NCI-H2029 treated with DMSO at 0.1 percent for 48 hours (cell line): ENCODE results near the gene ZNF664.
A peak's percentile ranks its signal among the peaks of the same experiment; 100 is the strongest.

ENCODE experiments used
- DNase-seq: peaks from one replicate; lab custom pipeline; 2025; lab: John Stamatoyannopoulos, UW

Gene ZNF664

GRCh38 chr12:124010687-124011086, 37.7 kb downstream of the ZNF664 start:
- DNase-seq, result no peak

DNA sequence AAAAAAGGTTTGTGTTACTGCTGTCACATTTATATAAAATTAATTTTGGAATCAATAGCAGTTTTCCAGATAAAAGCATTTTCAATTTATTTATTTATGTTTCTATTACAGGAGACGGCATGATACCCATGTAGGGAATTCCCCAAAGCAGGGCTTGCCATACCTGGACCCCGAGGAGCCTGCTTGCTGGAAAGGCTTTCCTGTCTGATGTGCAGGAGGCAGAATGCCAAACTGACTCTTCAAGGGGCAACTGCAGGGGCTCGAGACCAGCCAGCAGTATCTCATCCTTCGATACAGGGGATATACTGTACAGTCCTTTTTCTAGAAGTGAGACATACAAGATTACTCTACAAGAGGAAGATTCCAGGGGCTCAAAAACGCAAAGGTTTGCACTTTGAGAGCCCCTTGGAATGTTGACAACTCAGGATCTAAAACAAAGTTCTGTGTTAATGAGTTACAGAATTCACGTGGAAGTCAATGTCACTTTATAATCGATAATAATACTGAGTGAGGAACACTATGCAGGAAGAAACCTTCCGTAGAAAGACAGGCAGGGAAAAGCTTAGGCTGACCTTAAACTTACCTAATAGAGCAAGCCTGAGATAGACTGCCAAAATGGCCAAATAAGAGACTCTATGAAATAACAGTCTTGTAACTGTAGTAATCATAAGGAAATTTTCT, 38.6 kb downstream of the ZNF664 start:
- no peak for DNase-seq

GRCh38 chr12:124013073-124013472, 40.1 kb downstream of the ZNF664 start:
- no peak for DNase-seq

DNA sequence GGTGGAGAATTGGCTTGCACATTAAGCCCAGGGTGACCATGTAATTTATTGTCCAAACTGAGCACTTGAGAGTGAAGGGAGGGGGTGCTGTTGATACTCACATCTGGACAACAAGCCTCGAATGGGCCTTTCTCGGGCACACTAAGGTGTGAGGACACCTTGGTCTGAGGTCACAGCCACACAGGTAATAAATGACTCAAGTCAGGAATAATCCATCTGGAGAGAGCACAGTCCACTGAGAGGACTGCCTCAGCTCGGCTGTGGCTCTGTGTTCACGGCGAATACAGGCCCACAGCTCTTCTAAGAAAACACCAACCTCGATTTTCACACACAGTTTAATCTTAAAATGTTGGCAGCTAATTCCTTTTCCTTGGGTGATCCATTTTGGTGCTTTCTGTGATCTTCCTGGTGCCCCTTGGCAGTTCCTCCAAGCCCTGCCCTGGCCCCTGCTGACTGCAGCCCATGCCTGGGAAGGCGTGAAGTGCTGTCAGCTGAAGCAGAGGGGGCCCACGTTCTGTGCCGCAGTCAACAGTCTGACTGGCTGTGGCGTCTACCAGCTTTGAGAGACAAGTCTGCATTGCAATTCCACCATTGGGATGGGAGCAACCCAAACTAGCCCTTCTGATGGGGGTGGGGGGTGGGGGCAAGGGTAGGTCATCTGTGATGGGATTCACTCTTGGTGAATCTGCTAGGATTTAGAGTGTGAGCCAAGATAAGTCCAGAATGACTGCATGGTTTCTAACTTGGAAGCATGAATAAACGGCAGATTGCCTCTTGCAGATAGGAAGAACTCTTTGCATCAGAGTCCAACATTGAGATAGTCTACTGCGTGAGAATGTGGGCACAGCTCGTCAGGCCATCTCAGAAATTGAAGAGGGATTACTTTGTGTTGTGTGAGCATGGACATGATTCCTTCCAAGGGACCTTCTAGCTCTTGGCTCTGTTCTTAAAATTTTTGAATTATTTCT, 42.8 kb downstream of the ZNF664 start:
- no peak for DNase-seq

GRCh38 chr12:124017064-124017463, 44.0 kb downstream of the ZNF664 start:
- DNase-seq, result no peak

DNA sequence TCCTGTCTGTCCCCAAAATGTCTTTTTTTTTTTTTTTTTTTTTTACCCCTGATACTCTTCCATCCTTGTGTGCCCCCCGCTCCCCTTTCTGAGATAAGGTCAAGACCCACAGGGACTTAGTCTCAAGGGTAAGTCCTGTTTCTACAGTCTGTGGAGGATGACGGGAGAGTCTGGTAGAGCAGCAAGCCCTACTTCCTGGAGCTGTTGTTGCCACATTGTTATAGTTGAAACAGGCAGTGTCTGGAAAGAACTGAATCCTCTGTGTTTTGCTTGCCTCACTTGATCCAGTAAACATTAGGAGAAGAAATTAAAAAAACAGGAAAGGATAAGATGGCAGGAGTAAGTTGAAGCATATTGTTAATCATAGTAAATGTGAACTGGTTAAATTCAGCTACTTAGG, 45.5 kb downstream of the ZNF664 start:
- no peak for DNase-seq

DNA sequence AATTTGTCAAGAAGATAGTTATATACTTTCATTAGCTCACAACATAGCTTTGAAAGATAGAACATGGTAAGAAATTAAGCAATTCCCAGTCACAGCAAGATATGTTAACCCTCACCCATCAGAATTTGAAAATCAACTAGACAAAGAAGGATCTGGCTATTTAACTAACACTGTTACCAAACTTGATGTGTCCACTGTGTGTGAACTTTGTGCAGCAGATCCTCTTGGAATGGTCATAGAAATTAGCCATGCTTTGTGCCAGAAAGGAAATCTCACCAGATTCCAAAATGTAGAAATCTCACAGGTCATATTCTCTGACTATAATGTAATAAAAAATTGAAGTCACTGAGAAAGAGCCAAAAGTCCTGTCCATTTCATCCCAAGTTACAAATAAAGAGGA, 46.1 kb downstream of the ZNF664 start:
- no peak for DNase-seq

DNA sequence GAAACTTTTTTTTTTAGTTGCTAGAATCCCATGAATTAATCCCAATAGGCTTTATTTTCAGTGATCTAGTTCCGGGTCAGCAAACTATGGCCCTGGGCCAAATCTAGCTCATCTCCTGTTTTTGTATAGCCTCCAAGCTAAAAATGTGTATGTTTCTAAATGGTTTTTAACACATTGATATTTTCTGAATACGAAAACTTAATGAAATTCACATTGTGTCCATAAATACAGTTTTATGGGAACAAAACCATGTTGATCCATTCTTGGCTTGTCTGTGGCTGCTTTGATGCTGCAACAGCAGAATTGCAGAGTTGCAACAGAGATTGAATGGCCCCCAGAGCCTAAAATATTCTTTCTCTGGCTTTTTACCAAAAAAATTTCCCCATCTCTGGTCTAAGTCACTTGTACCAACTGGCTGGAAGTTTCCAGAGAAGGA, 47.5 kb downstream of the ZNF664 start:
- DNase-seq, result no peak

DNA sequence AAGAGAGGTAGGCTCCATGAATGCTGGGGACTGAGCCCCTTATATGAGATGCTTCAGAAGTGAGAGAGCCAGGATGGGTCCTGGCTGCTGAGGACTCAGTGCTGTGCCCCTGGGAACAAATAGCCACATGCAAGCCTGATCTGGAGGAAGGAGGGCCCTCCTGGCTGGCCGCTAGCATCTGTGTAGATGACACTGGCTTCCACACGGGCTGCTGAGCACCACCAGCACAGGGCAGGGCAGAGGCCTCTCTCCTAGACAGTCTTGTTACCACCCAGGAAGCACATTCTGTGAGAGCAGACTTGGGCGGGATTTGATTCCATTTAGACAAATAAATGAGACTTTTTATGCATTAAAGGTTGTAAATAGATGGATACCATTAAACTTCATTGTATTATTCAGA, 48.0 kb downstream of the ZNF664 start:
- no peak for DNase-seq

GRCh38 chr12:124022161-124022560, 49.1 kb downstream of the ZNF664 start:
- DNase-seq, result no peak

DNA sequence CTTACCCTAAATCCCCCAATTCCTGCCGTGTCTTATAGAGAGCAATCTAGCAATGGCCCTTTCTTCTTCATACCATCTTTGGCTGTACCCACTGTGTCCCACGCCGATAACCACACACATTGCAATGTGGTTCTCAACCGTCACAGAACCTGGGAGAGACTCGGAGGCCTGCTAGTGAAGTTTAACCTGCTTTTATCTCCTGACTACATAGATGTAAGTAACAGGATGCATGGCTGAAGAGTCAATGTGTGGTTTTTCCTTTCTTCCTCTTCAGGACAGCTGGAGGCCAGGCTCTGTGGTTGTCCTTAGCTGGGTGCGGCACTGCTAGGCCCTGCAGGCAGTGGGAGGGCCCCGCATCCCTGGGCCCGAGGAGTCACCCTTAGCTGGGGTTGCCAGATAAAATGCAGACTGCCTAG, 51.3 kb downstream of the ZNF664 start:
- no peak for DNase-seq

- DNase-seq, result no peak
Observed at GRCh38 chr12:124024776-124025175, 51.8 kb downstream of the ZNF664 start.

- no peak for DNase-seq
Observed at GRCh38 chr12:124025661-124026060, 52.6 kb downstream of the ZNF664 start.

DNA sequence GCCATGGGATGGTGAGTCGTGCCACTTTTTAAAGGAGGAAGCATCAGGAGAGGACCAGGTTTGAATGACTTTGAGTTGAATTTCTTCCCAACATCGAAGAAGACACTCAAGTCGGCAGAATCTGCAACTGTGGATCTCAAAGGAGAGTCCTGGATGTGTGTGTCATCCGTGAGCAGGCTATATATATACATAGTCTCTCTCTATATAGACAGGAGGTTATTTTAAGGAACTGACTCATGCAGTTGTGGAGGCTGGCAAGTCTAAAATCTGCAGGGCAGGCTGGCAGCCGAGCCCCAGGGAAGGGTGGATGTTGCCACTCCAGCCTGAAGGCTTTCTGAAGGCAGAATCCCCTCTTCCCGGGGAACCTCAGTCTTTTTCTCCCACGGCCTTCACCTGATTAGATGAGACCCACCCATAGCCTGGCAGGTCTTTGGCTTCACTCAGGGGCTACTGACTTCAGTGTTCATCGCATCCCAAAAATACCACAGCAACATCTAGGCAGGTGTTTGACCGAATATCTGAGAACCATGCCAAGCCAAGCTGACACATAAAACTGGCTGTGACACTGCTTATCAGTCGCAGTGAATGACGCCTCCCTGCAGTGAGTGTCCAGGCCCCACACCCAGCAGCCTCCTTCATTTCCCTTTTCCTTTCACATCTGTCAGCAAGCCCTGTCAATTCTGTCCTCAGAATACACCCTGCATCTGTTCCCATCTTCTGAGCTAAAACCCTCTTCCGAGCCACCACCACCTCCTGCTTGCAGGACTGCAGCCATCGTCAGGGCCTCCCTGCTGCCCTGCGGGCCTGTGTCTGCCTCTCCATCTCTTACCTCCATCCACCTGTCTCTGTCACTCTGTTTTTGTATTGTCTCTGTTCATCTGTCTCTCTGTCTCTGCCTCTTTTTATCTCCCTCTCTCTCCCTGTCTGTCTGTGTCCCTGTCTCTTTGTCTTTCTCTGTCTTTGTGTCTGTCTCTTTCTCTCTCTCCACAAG, 54.0 kb downstream of the ZNF664 start:
- no peak for DNase-seq

GRCh38 chr12:124027753-124028554, 54.9 kb downstream of the ZNF664 start:
- no peak for DNase-seq

- DNase-seq, result no peak
Observed at GRCh38 chr12:124028555-124028925, 55.5 kb downstream of the ZNF664 start.

- DNase-seq, result no peak
Observed at GRCh38 chr12:124030008-124030407, 57.0 kb downstream of the ZNF664 start.

DNA sequence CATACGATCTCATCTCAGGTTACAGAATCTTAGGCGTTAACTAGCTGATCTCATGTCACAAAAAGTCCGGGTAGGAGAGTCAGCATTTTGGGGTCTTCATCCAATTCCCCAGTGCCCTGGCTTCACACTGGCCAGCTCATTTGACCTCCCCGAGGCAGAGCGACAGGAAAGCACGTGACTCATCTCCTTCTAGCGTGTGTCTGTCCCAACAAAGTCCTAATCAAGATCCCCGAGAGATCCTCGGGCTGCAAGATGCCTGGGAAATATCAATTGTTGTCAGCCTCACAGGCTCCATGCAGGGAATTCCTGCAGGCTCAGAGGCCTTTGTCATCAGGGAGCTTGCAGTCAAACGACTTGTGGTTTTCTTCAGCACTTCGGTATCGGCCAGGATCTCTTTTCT, 57.5 kb downstream of the ZNF664 start:
- no peak for DNase-seq

GRCh38 chr12:124031058-124031457, 58.0 kb downstream of the ZNF664 start:
- DNase-seq, result no peak

- peak; percentile 3 for DNase-seq
Observed at GRCh38 chr12:124032265-124032886, 59.4 kb downstream of the ZNF664 start.

DNA sequence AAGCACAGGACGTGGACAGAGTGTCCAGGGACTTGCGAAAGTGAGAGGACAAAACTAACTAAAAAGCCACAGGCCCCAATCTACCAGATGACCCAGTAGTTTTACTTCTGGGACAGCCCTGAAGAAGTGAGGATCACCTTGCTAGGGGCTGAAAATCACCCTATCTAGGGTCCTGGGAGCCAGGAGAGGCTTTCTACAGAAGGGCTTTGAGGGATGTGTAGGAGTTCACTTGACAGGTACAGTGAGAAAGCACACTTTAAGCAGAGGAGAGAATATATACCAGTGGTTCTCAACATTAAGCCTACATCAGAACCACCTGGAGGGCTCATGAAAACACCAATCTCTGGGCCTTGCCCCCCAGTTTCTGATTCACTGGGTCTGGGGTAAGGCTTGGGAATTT, 60.8 kb downstream of the ZNF664 start:
- no peak for DNase-seq
